ENCODE measurements around the gene SHROOM3. TPM values are rescaled to one million over a fixed set of nuclear protein-coding genes. Genes with fewer than 3 reads are reported as not detected.

Gene SHROOM3
- total and polyA plus RNA-seq, 4 donors = 4.7 to 25.8 (median 8.7) TPM

DNA sequence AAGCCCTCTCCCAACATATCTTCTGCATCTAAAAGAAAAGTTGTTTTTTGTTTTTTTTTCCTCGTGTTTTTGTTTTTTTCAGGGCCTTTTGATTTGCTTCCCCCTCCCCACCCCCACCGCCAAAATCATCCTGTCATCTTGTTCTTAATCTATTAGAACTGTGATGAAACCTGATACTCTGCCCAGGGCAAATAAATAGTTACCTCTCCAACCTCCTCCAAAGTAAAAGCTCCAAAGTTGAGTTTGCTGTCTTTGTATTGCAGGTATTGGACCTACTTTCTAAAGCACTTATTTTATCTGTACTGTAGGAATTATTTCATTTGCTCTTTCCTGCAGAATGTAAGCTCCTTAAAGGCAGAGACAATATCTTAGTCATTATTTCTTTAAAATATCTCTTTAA lies 290.0 kb downstream of the SHROOM3 start (continued):
- TF ChIP-seq, protein P1, sequence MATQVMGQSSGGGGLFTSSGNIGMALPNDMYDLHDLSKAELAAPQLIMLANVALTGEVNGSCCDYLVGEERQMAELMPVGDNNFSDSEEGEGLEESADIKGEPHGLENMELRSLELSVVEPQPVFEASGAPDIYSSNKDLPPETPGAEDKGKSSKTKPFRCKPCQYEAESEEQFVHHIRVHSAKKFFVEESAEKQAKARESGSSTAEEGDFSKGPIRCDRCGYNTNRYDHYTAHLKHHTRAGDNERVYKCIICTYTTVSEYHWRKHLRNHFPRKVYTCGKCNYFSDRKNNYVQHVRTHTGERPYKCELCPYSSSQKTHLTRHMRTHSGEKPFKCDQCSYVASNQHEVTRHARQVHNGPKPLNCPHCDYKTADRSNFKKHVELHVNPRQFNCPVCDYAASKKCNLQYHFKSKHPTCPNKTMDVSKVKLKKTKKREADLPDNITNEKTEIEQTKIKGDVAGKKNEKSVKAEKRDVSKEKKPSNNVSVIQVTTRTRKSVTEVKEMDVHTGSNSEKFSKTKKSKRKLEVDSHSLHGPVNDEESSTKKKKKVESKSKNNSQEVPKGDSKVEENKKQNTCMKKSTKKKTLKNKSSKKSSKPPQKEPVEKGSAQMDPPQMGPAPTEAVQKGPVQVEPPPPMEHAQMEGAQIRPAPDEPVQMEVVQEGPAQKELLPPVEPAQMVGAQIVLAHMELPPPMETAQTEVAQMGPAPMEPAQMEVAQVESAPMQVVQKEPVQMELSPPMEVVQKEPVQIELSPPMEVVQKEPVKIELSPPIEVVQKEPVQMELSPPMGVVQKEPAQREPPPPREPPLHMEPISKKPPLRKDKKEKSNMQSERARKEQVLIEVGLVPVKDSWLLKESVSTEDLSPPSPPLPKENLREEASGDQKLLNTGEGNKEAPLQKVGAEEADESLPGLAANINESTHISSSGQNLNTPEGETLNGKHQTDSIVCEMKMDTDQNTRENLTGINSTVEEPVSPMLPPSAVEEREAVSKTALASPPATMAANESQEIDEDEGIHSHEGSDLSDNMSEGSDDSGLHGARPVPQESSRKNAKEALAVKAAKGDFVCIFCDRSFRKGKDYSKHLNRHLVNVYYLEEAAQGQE (IDR thresholded peaks at IDR 0.05) = peak; percentile 17
- TF ChIP-seq, protein P2, sequence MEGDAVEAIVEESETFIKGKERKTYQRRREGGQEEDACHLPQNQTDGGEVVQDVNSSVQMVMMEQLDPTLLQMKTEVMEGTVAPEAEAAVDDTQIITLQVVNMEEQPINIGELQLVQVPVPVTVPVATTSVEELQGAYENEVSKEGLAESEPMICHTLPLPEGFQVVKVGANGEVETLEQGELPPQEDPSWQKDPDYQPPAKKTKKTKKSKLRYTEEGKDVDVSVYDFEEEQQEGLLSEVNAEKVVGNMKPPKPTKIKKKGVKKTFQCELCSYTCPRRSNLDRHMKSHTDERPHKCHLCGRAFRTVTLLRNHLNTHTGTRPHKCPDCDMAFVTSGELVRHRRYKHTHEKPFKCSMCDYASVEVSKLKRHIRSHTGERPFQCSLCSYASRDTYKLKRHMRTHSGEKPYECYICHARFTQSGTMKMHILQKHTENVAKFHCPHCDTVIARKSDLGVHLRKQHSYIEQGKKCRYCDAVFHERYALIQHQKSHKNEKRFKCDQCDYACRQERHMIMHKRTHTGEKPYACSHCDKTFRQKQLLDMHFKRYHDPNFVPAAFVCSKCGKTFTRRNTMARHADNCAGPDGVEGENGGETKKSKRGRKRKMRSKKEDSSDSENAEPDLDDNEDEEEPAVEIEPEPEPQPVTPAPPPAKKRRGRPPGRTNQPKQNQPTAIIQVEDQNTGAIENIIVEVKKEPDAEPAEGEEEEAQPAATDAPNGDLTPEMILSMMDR (IDR thresholded peaks at IDR 0.05; ENCODE audit: low read depth, low read length, missing input control) = no peak
- TF ChIP-seq YY1 (IDR thresholded peaks at IDR 0.05) (no peak), JUND (IDR thresholded peaks at IDR 0.05) (peak; percentile 59 to 83)

DNA sequence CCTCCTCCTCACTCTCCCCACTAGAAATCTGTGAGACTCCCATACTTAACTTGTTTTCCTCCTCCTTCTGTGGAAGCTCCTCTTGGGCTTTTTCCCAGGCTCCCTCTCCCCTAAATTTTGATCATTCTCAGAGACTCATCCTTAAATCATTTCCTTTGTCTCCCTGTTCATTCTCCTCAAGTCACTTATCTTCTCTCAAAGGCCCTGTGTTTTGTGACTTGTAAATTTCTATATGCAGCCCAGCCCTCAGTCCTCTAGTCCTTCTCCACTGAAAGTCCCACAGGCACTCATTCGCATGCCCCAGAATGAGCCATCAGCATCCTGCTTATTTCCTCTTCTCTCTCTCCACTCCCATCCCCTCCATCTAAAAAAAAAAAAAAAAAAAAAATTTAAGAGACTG lies 291.1 kb downstream of the SHROOM3 start:
- no peak for TF ChIP-seq GABPA (IDR thresholded peaks at IDR 0.05 in 1 of 2, conservative IDR thresholded peaks at IDR 0.05 in 1 of 2)
- TF ChIP-seq, protein P3, sequence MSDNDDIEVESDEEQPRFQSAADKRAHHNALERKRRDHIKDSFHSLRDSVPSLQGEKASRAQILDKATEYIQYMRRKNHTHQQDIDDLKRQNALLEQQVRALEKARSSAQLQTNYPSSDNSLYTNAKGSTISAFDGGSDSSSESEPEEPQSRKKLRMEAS (IDR thresholded peaks at IDR 0.05) = no peak
- TF ChIP-seq, protein P1 (IDR thresholded peaks at IDR 0.05) = no peak
- TF ChIP-seq SP1 (IDR thresholded peaks at IDR 0.05) = no peak
- TF ChIP-seq EGR1 (IDR thresholded peaks at IDR 0.05; ENCODE audit: low read depth in 2 of 2) = no peak
- TF ChIP-seq, protein P4, sequence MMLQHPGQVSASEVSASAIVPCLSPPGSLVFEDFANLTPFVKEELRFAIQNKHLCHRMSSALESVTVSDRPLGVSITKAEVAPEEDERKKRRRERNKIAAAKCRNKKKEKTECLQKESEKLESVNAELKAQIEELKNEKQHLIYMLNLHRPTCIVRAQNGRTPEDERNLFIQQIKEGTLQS (IDR thresholded peaks at IDR 0.05) = no peak
- no peak for TF ChIP-seq JUND (IDR thresholded peaks at IDR 0.05)
- no peak for TF ChIP-seq HNF4G (IDR thresholded peaks at IDR 0.05)
- no peak for TF ChIP-seq FOXA1 (IDR thresholded peaks at IDR 0.05)
- no peak for TF ChIP-seq RAD21 (IDR thresholded peaks at IDR 0.05)
- no peak for TF ChIP-seq RXRA (IDR thresholded peaks at IDR 0.05)
- TF ChIP-seq, protein P2 (IDR thresholded peaks at IDR 0.05; ENCODE audit: low read depth, low read length, missing input control) = no peak
- no peak for TF ChIP-seq HNF4A (conservative IDR thresholded peaks at IDR 0.05)
- no peak for TF ChIP-seq YY1 (IDR thresholded peaks at IDR 0.05)
- TF ChIP-seq FOXA2 (IDR thresholded peaks at IDR 0.05) = no peak
- TF ChIP-seq, protein P5, sequence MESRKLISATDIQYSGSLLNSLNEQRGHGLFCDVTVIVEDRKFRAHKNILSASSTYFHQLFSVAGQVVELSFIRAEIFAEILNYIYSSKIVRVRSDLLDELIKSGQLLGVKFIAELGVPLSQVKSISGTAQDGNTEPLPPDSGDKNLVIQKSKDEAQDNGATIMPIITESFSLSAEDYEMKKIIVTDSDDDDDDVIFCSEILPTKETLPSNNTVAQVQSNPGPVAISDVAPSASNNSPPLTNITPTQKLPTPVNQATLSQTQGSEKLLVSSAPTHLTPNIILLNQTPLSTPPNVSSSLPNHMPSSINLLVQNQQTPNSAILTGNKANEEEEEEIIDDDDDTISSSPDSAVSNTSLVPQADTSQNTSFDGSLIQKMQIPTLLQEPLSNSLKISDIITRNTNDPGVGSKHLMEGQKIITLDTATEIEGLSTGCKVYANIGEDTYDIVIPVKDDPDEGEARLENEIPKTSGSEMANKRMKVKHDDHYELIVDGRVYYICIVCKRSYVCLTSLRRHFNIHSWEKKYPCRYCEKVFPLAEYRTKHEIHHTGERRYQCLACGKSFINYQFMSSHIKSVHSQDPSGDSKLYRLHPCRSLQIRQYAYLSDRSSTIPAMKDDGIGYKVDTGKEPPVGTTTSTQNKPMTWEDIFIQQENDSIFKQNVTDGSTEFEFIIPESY (IDR thresholded peaks at IDR 0.05) = no peak
- H3K9ac ChIP-seq (ENCODE audit: low read depth in 1 of 2, low read length in 2 of 2) = no peak overlapping the region
- no peaks in the 10 kb centered on the region for H3K9me3 ChIP-seq (ENCODE audit: control insufficient read depth in 4 of 4, low read length in 3 of 4)
- H3K4me1 ChIP-seq (ENCODE audit: control insufficient read depth in 4 of 4, insufficient read depth in 4 of 4, low read length in 3 of 4) = peaks cover 4 to 25% (median 18%) of the 10 kb centered on the region in 4 donors
- H3K27ac ChIP-seq (ENCODE audit: low read depth in 1 of 2, low read length in 2 of 2) = peak overlapping the region in 1 of 2 donors; percentile 19
- no peaks in the 10 kb centered on the region for H3K36me3 ChIP-seq (ENCODE audit: control insufficient read depth in 4 of 4, insufficient read depth in 3 of 4, low read depth in 1 of 4, low read length in 3 of 4)
- no peaks in the 10 kb centered on the region for H3K27me3 ChIP-seq (ENCODE audit: control insufficient read depth in 4 of 4, insufficient read depth in 4 of 4, low read length in 3 of 4)
- DNase-seq (ENCODE audit: low spot score) = no peak
- H3K4me3 ChIP-seq (ENCODE audit: low read depth in 1 of 3, low read length in 3 of 3) = no peak overlapping the region
- 90% methylated on average over 1 of the region's 1 CpG for WGBS

Data from liver (tissue), 9 donors.